Stimulated activated CD8-positive, alpha-beta memory T cell treated with anti-CD3 and anti-CD28 coated beads, Interleukin-12 subunit alpha, Interleukin-12 subunit beta, amount 100 ng/mL, for 24 hours (primary cell): ENCODE data around the gene TAF1L.
A peak's percentile ranks its signal among the peaks of the same experiment; 100 is the strongest.

Experiments used
- DNase-seq: peaks from one replicate; pipeline ENCODE4 v3.0.0-alpha.2; 2020; ENCODE audit errors: extremely low read depth

The TAF1L gene

GRCh38 chr9:32589083-32589723, 46.3 kb downstream of the TAF1L start:
- DNase-seq = no peak

- no peak for DNase-seq
Measured at GRCh38 chr9:32587901-32588300, 47.6 kb downstream of the TAF1L start.

DNA sequence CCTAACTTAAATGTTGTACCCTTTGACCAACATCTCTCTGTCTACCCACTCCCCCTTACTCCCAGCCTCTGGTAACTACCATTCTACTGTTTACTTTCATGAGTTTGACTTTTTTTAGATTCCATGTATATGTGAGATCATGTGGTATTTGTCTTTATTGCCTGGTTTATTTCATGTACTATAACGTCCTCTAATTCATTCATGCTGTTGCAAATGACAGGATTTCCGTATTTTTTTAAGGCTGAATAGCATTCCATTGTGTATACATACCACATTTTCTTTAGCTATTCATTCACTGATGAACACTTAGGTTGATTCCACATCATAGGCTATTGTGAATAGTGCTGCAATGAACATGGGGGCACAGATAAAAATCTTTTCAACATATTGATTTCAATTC, 50.7 kb downstream of the TAF1L start:
- DNase-seq = no peak

GRCh38 chr9:32581512-32582143, 53.8 kb downstream of the TAF1L start:
- DNase-seq = no peak

DNA sequence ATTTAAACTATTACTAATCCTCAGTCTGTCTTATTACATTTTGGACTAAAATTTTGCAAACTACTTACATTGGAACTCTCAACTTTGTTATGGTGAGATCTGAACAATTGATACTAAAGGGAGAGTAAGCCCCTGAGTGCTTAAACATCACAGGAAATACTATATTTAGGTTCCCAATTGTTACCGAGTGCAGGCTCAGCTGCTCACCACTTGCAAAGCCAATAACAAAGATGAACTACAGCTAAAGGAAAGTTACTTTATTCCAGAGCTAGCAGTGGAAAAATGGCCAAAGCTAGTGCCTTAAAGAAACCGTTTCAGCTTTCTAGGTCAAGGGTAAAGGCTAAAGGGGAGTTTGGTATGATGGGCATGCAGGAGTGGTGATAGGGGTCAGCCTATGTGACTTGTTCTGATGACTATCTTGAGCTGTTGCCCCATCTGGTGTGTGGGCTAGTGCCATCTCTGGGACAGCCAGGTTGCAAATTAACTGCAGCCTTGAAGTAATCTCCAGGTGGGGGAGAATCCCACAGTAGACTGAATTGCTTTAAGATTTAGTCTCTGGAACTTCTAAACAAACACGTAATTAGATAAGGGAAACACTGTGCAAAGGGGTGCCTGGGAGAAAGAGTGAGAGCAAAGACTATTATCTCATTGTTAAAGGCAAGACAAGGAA, 54.7 kb downstream of the TAF1L start:
- no peak for DNase-seq

- DNase-seq = peak; percentile 38
Measured at GRCh38 chr9:32579706-32580331, 55.6 kb downstream of the TAF1L start.
